Brain microvascular endothelial cell (primary cell): ENCODE data around the gene THPO.

Experiments
- DNase-seq: peaks from one replicate; pipeline ENCODE4 v3.0.0-alpha.2; 2020
- H3K27ac ChIP-seq: fragments of 250-450 bp; sonication (Bioruptor Pico); 2 replicates; pipeline ENCODE4 v1.5.1; 2020; ENCODE audit warnings: mild to moderate bottlenecking, moderate library complexity
- H3K27me3 ChIP-seq: fragments of 250-450 bp; sonication (Bioruptor Pico); replicated peaks from 2 replicates; pipeline ENCODE4 v1.5.1; 2020; ENCODE audit warnings: mild to moderate bottlenecking
- H3K36me3 ChIP-seq: fragments of 250-450 bp; sonication (Bioruptor Pico); replicated peaks from 2 replicates; pipeline ENCODE4 v1.5.1; 2020; ENCODE audit warnings: mild to moderate bottlenecking
- H3K4me3 ChIP-seq: 2 replicates; pipeline ENCODE4 v1.5.1; 2011; ENCODE audit warnings: low read depth, mild to moderate bottlenecking, control low read depth, low read length, moderate library complexity
- CTCF ChIP-seq: IDR thresholded peaks from 2 replicates; pipeline ENCODE4 v1.5.1; 2011; ENCODE audit warnings: low read depth, mild to moderate bottlenecking, moderate library complexity, low read length, control low read depth, inconsistent platforms; ENCODE audit errors: missing control alignments
- in situ Hi-C: cut with HindIII; loops from 2 replicates; pipeline ENCODE4 v1.10.0; 2017; ENCODE audit warnings: low sequenced_read_pairs, low pct_ligation_motif_present

The THPO gene

GRCh38 chr3:184339001-184339400, 39.0 kb downstream of the THPO start:
- Histone ChIP-seq H3K4me3 (peak overlapping the region; percentile 30), H3K27ac (no peak overlapping the region), H3K36me3 (peaks cover 16% of the 10 kb centered on the region), H3K27me3 (no peaks in the 10 kb centered on the region)
- TF ChIP-seq CTCF = no peak
- in situ Hi-C loops = no loop called here
- DNase-seq = no peak

GRCh38 chr3:184338511-184338945, 39.5 kb downstream of the THPO start:
- in situ Hi-C loops = no loop called here
- Histone ChIP-seq H3K36me3 (peaks cover 21% of the 10 kb centered on the region), H3K4me3 (peak overlapping the region; percentile 34), H3K27ac (no peak overlapping the region), H3K27me3 (no peaks in the 10 kb centered on the region)
- TF ChIP-seq CTCF = peak; percentile 41
- peak; percentile 79 for DNase-seq

GRCh38 chr3:184337981-184338380, 40.0 kb downstream of the THPO start:
- in situ Hi-C loops = no loop called here
- Histone ChIP-seq H3K36me3 (peaks cover 26% of the 10 kb centered on the region), H3K4me3 (peak overlapping the region; percentile 34), H3K27me3 (no peaks in the 10 kb centered on the region), H3K27ac (no peak overlapping the region)
- no peak for TF ChIP-seq CTCF
- no peak for DNase-seq

GRCh38 chr3:184337399-184337714, 40.6 kb downstream of the THPO start, which contains the start of gene FAM131A:
Gene FAM131A (plus strand): TSS chr3:184337600. CDS start chr3:184337631, 31 bp downstream.
- peak within 1 kb of the TSS; percentile 83 for H3K27ac ChIP-seq
- in situ Hi-C loops = no loop called here
- H3K36me3 ChIP-seq = peaks cover 31% of the 10 kb centered on the region
- TF ChIP-seq CTCF = no peak
- no peaks in the 10 kb centered on the region for H3K27me3 ChIP-seq
- DNase-seq = no peak
- peak within 1 kb of the TSS; percentile 68 for H3K4me3 ChIP-seq

GRCh38 chr3:184336547-184337398, 41.2 kb downstream of the THPO start:
- Histone ChIP-seq H3K36me3 (peaks cover 36% of the 10 kb centered on the region), H3K27ac (peak overlapping the region; percentile 83), H3K4me3 (peak overlapping the region; percentile 68), H3K27me3 (no peaks in the 10 kb centered on the region)
- in situ Hi-C loops = no loop called here
- DNase-seq = no peak
- TF ChIP-seq CTCF = no peak
